ENCODE measurements around the gene HOATZ. TPM values are rescaled to one million over a fixed set of nuclear protein-coding genes. Genes with fewer than 3 reads are reported as not detected.

HOATZ gene
- total RNA-seq (ENCODE audit: unreplicated experiment) = not detected
- long read RNA-seq = 0 reads

DNA sequence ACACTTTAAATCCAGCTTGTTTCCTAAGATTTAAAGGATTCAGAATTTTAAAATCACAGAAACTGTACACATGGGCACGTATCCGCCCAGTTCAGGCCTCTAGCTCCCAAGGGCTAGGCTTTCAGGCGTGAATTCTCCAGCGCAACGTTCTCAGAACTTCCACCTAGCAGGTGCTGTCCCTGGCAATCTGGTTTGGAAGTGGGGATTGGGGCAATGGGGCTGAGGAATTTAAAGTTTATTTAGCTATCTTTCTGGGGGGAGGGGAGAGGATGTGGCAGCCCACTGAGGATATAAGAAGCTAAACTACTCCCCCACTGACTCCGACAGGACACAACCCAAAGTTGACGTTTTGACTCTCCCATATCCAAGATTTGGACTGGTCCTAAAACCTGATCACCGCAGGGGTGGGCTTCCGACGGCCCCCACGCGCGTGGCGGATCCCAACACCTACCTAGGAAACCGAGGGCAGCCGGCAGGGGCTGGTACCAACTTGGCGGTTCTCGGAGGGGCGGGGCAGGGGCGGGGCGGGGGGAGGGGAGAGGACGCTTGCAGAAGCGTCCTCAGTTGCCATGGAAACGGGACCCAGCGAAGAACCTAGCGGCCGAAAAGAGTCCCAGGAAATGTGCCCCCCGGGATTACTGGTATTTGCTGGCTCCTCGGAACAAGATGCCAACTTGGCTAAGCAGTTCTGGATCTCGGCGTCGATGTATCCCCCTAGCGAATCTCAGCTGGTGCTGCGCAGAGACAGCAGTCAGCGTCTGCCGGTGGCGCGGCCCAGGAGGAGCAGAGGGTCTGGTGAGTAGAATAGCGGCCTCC, at the start of gene HOATZ:
Gene HOATZ (plus strand): TSS at position 563 of the 816 bp plus-strand sequence. CDS start 7 bp downstream, at position 570.
- peak within 1 kb of the TSS; percentile 82 for H3K4me3 Mint-ChIP-seq (ENCODE audit: unreplicated experiment)
- H3K27me3 Mint-ChIP-seq (ENCODE audit: unreplicated experiment) = peaks cover 5% of the 10 kb centered on the region
- no peak within 1 kb of the TSS for H3K27ac Mint-ChIP-seq (ENCODE audit: unreplicated experiment)
- TF ChIP-seq, protein P1, sequence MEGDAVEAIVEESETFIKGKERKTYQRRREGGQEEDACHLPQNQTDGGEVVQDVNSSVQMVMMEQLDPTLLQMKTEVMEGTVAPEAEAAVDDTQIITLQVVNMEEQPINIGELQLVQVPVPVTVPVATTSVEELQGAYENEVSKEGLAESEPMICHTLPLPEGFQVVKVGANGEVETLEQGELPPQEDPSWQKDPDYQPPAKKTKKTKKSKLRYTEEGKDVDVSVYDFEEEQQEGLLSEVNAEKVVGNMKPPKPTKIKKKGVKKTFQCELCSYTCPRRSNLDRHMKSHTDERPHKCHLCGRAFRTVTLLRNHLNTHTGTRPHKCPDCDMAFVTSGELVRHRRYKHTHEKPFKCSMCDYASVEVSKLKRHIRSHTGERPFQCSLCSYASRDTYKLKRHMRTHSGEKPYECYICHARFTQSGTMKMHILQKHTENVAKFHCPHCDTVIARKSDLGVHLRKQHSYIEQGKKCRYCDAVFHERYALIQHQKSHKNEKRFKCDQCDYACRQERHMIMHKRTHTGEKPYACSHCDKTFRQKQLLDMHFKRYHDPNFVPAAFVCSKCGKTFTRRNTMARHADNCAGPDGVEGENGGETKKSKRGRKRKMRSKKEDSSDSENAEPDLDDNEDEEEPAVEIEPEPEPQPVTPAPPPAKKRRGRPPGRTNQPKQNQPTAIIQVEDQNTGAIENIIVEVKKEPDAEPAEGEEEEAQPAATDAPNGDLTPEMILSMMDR (IDR thresholded peaks at IDR 0.05; ENCODE audit: partially characterized antibody, unreplicated experiment) = peak; percentile 11
- no peaks in the 10 kb centered on the region for H3K4me1 Mint-ChIP-seq (ENCODE audit: low read depth, unreplicated experiment)
- DNase-seq = peak; percentile 53
- H3K36me3 Mint-ChIP-seq (ENCODE audit: unreplicated experiment) = no peaks in the 10 kb centered on the region
- H3K9me3 Mint-ChIP-seq (ENCODE audit: unreplicated experiment) = no peaks in the 10 kb centered on the region

DNA sequence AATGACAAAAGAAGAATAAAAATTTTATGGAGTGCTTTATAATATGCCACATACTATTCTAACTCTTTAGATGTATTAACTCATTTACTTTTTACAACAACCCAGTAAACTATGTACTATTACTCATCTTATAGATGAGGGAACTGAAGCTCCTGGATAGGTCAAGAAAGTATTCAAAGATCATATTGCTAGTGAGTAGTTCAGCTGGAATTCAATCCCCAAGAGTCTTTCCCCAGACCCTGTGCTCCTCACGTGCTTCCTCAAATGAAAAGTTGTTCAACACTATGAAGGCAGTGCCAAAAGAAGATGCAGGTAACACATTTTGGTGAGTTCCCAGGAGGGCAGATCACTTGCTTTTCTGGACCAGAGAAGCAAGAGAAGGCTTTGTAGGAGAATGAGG, 49.2 kb upstream of the HOATZ start:
- Mint-ChIP-seq H3K4me1 (ENCODE audit: low read depth, unreplicated experiment) (peaks cover 6% of the 10 kb centered on the region), H3K36me3 (ENCODE audit: unreplicated experiment) (no peaks in the 10 kb centered on the region), H3K27me3 (ENCODE audit: unreplicated experiment) (peaks cover 2% of the 10 kb centered on the region), H3K27ac (ENCODE audit: unreplicated experiment) (no peak overlapping the region), H3K4me3 (ENCODE audit: unreplicated experiment) (no peak overlapping the region), H3K9me3 (ENCODE audit: unreplicated experiment) (no peaks in the 10 kb centered on the region)
- TF ChIP-seq, protein P1 (IDR thresholded peaks at IDR 0.05; ENCODE audit: partially characterized antibody, unreplicated experiment) = no peak
- no peak for DNase-seq

DNA sequence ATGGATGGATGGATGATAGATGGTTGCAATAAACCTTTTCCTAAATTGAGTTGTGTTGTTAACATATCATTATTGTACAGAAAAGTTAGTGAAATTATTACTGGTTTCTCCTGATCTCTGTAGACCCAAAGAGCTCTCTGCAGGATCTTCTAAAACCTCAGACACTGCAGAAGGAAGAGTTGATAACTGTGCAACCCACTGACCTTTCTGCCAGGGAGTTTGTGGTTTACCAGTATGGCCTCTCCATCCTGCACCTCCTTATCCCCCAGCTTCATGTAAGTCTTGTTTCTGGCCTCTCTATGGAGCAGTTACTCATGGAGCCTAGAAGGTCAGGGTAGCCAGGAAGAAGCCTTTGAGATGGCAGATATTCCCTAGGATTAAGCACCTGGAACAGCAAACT, 48.0 kb upstream of the HOATZ start:
- H3K4me3 Mint-ChIP-seq (ENCODE audit: unreplicated experiment) = no peak overlapping the region
- no peak overlapping the region for H3K27ac Mint-ChIP-seq (ENCODE audit: unreplicated experiment)
- TF ChIP-seq, protein P1 (IDR thresholded peaks at IDR 0.05; ENCODE audit: partially characterized antibody, unreplicated experiment) = no peak
- no peaks in the 10 kb centered on the region for H3K36me3 Mint-ChIP-seq (ENCODE audit: unreplicated experiment)
- H3K9me3 Mint-ChIP-seq (ENCODE audit: unreplicated experiment) = no peaks in the 10 kb centered on the region
- DNase-seq = no peak
- peaks cover 2% of the 10 kb centered on the region for H3K27me3 Mint-ChIP-seq (ENCODE audit: unreplicated experiment)
- peaks cover 6% of the 10 kb centered on the region for H3K4me1 Mint-ChIP-seq (ENCODE audit: low read depth, unreplicated experiment)

DNA sequence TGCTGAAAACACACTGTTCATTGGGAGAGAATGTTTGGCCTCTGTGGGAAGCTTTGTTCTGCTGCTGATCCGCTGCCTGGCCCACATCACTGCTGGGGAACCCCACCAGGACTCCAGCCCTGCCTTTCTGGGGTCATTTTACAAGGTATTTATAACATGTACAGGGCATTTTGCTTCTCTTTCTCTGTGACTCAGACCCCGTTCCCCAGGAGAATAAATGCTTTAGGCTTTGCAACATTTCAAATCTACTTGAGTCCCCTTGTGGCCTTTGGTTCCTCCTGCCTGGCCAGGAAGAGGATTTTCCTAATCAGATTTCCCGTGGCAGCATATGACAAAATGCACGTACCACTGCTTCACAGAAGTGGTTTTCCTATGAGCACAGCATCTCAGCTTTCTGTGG, 45.4 kb upstream of the HOATZ start:
- Mint-ChIP-seq H3K4me1 (ENCODE audit: low read depth, unreplicated experiment) (peaks cover 6% of the 10 kb centered on the region), H3K27me3 (ENCODE audit: unreplicated experiment) (no peaks in the 10 kb centered on the region), H3K36me3 (ENCODE audit: unreplicated experiment) (no peaks in the 10 kb centered on the region), H3K9me3 (ENCODE audit: unreplicated experiment) (no peaks in the 10 kb centered on the region), H3K27ac (ENCODE audit: unreplicated experiment) (peak overlapping the region; percentile 49), H3K4me3 (ENCODE audit: unreplicated experiment) (no peak overlapping the region)
- DNase-seq = no peak
- TF ChIP-seq, protein P1 (IDR thresholded peaks at IDR 0.05; ENCODE audit: partially characterized antibody, unreplicated experiment) = no peak

DNA sequence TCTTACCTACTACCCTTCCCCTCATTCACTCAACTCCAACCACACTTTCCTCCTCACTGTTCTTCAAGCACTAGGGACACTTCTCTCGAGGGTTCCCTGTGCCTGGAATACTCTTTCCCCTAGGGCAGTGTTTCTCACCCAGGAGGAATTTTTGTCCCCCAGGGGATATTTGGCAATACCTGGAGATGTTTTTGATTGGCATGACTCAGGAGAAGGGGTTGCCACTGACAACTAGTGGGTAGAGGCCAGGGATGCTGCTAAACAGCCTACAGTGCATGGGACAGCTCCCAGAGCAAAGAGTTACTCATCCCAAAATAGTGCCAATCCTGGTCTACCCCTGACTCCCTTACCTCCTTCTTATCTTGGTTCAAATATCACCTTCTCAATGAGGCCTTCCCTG, 42.4 kb upstream of the HOATZ start:
- H3K4me3 Mint-ChIP-seq (ENCODE audit: unreplicated experiment) = no peak overlapping the region
- TF ChIP-seq, protein P1 (IDR thresholded peaks at IDR 0.05; ENCODE audit: partially characterized antibody, unreplicated experiment) = no peak

More for the DNA sequence above, 42.4 kb upstream of the HOATZ start:
- peaks cover 6% of the 10 kb centered on the region for H3K4me1 Mint-ChIP-seq (ENCODE audit: low read depth, unreplicated experiment)
- no peaks in the 10 kb centered on the region for H3K9me3 Mint-ChIP-seq (ENCODE audit: unreplicated experiment)
- no peak overlapping the region for H3K27ac Mint-ChIP-seq (ENCODE audit: unreplicated experiment)
- DNase-seq = no peak
- no peaks in the 10 kb centered on the region for H3K27me3 Mint-ChIP-seq (ENCODE audit: unreplicated experiment)
- no peaks in the 10 kb centered on the region for H3K36me3 Mint-ChIP-seq (ENCODE audit: unreplicated experiment)
